Prostate gland (tissue), 2 donors: Measurements from ENCODE around the gene NDUFA8. TPM values are rescaled to one million over a fixed set of nuclear protein-coding genes. Genes with fewer than 3 reads are reported as not detected.

Experiments
- DNase-seq: peaks from one replicate; pipeline ENCODE4 v3.0.0-alpha.2; 2019; ENCODE audit warnings: low spot score
- H3K27ac ChIP-seq, 2 donors: fragments of 200-600 bp; sonication (generic); 2 replicates each; pipeline ENCODE4 v1.5.1; 2017 to 2019
- H3K27me3 ChIP-seq: fragments of 200-600 bp; sonication (generic); replicated peaks from 2 replicates; pipeline ENCODE4 v1.5.1; 2019; ENCODE audit not compliant: insufficient read depth
- H3K36me3 ChIP-seq, 2 donors: fragments of 200-600 bp; sonication (generic); 1 replicate in 1 of 2; 2 replicates in 1 of 2; pipeline versions ENCODE4 v1.5.1 to v1.8.1; 2017 to 2019
- H3K4me1 ChIP-seq: fragments of 200-600 bp; sonication (generic); replicated peaks from 2 replicates; pipeline ENCODE4 v1.5.1; 2019
- H3K4me3 ChIP-seq, 2 donors: fragments of 200-600 bp; sonication (generic); 2 replicates each; pipeline ENCODE4 v1.5.1; 2017 to 2019
- H3K9me3 ChIP-seq: fragments of 200-600 bp; sonication (generic); 2 replicates; pipeline ENCODE4 v1.5.1; 2017
- POLR2A ChIP-seq: fragments of 450-650 bp; IDR thresholded peaks from one replicate; pipeline ENCODE4 v1.6.1; 2016; ENCODE audit warnings: antibody characterized with exemption, mild to moderate bottlenecking
- POLR2AphosphoS5 ChIP-seq: sonication (generic); formaldehyde crosslinking; IDR thresholded peaks from one replicate; pipeline ENCODE4 v1.6.1; 2017; ENCODE audit warnings: antibody characterized with exemption
- WGBS: methylation state at CpG from one replicate; pipeline ENCODE4 v1.1.5; 2018; 5-methylcytosine and 5-hydroxymethylcytosine counted together
- intact Hi-C: fragments of 100-400 bp; cut with DNase I; formaldehyde crosslinking; loops from one replicate; pipeline ENCODE4 v1.14.2; 2022
- total RNA-seq, 2 donors: library from RNA; depleted of rRNA; stranded (reverse); fragments of >200 nt; gene quantifications; one replicate each; pipeline ENCODE4 v1.1.0, GENCODE V29; 2016
- TF ChIP-seq, protein P1 (sequence below), 4 experiments: fragments of 200-600 bp in 2 of 4; fragments of 450-650 bp in 2 of 4; sonication (generic) in 2 of 4; IDR thresholded peaks; 1 replicate in 3 of 4; 2 replicates in 1 of 4; pipeline ENCODE4 v1.5.1; 2016 to 2019; ENCODE audit warnings: antibody characterized with exemption in 4 of 4, mild to moderate bottlenecking in 2 of 4, moderate library complexity in 2 of 4

The NDUFA8 gene
- total RNA-seq, 2 donors from 2014 or later: 60.7 to 69.6 TPM

- TF ChIP-seq, protein P1, sequence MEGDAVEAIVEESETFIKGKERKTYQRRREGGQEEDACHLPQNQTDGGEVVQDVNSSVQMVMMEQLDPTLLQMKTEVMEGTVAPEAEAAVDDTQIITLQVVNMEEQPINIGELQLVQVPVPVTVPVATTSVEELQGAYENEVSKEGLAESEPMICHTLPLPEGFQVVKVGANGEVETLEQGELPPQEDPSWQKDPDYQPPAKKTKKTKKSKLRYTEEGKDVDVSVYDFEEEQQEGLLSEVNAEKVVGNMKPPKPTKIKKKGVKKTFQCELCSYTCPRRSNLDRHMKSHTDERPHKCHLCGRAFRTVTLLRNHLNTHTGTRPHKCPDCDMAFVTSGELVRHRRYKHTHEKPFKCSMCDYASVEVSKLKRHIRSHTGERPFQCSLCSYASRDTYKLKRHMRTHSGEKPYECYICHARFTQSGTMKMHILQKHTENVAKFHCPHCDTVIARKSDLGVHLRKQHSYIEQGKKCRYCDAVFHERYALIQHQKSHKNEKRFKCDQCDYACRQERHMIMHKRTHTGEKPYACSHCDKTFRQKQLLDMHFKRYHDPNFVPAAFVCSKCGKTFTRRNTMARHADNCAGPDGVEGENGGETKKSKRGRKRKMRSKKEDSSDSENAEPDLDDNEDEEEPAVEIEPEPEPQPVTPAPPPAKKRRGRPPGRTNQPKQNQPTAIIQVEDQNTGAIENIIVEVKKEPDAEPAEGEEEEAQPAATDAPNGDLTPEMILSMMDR (IDR thresholded peaks at IDR 0.05): no peak
- TF ChIP-seq POLR2AphosphoS5 (no peak), POLR2A (no peak)
- H3K4me3 ChIP-seq: no peak overlapping the region
- no peaks in the 10 kb centered on the region for H3K36me3 ChIP-seq
- no peaks in the 10 kb centered on the region for H3K4me1 ChIP-seq
- 79% methylated on average over 4 of the region's 4 CpGs for WGBS
- DNase-seq: no peak
- H3K27me3 ChIP-seq: no peaks in the 10 kb centered on the region
- H3K27ac ChIP-seq: no peak overlapping the region
- intact Hi-C loops: no loop called here
- no peaks in the 10 kb centered on the region for H3K9me3 ChIP-seq
Measured at GRCh38 chr9:122155796-122156195, 3.8 kb downstream of the NDUFA8 start.

GRCh38 chr9:122151267-122151828, 8.2 kb downstream of the NDUFA8 start:
- 85% methylated on average over 4 of the region's 4 CpGs for WGBS
- Histone ChIP-seq H3K4me3 (no peak overlapping the region), H3K9me3 (no peaks in the 10 kb centered on the region), H3K27ac (no peak overlapping the region), H3K4me1 (no peaks in the 10 kb centered on the region), H3K36me3 (no peaks in the 10 kb centered on the region), H3K27me3 (no peaks in the 10 kb centered on the region)
- intact Hi-C loops: no loop called here
- no peak for DNase-seq
- TF ChIP-seq POLR2A (no peak), POLR2AphosphoS5 (no peak)
- TF ChIP-seq, protein P1 (IDR thresholded peaks at IDR 0.05): no peak

DNA sequence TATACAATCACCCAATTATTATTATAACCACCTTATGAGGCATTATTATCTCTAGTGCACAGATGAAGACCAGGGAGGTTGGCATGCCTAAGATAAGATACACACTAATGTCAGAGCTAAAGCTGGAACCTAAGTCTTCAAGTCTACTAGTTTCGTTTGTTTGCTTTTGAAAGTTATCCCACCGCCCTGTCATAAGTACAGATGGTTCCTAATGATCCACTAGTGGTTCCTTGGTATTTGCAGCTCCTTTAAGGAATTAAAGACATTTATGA, 14.1 kb downstream of the NDUFA8 start:
- H3K4me3 ChIP-seq: no peak overlapping the region
- intact Hi-C loops: no loop called here
- no peak overlapping the region for H3K27ac ChIP-seq
- DNase-seq: no peak
- no peaks in the 10 kb centered on the region for H3K9me3 ChIP-seq
- 98% methylated on average over 2 of the region's 2 CpGs for WGBS
- H3K4me1 ChIP-seq: no peaks in the 10 kb centered on the region
- no peak for TF ChIP-seq POLR2AphosphoS5
- TF ChIP-seq, protein P1 (IDR thresholded peaks at IDR 0.05): no peak
- no peak for TF ChIP-seq POLR2A
- no peaks in the 10 kb centered on the region for H3K36me3 ChIP-seq
- no peaks in the 10 kb centered on the region for H3K27me3 ChIP-seq

DNA sequence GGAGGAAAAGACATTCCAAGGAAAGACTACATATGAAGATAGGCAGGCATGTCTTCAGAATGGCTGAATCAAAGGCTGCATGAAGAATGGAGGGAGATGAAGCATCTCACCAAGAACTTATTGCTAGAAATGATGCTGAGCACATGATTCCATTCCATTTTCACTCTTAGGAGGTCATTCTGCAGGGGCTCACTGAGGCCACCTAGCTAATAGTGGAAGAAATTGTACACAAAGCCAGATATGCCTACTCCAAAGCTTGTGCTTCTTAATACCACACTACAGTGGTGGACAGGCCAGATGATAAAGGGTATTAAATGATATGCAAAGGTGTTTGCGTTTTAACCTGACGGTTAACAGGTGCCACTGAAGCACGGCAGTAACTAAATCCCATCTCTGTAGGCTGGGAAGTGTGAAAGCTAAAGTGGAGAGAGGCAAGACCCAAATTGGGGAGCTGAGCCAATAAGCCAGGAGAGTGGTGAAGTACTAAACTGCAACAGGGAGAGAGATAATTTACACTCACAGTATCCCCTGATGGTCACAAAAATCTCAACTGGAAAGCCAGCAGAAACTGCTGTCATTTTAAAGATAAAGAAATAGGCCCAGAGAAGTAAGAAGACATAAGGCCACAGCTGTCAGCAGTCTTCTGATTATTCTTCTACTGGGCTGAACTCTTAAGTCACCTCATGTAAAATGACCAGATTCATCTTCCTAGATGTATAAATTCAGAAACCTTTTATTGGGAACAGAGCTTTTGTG, 14.6 kb downstream of the NDUFA8 start:
- WGBS: 82% methylated on average over 3 of the region's 3 CpGs
- Histone ChIP-seq H3K27me3 (no peaks in the 10 kb centered on the region), H3K36me3 (no peaks in the 10 kb centered on the region), H3K9me3 (no peaks in the 10 kb centered on the region), H3K4me1 (no peaks in the 10 kb centered on the region), H3K27ac (no peak overlapping the region), H3K4me3 (no peak overlapping the region)
- TF ChIP-seq, protein P1 (IDR thresholded peaks at IDR 0.05): no peak
- no peak for TF ChIP-seq POLR2A
- no peak for DNase-seq
- intact Hi-C loops: no loop called here

DNA sequence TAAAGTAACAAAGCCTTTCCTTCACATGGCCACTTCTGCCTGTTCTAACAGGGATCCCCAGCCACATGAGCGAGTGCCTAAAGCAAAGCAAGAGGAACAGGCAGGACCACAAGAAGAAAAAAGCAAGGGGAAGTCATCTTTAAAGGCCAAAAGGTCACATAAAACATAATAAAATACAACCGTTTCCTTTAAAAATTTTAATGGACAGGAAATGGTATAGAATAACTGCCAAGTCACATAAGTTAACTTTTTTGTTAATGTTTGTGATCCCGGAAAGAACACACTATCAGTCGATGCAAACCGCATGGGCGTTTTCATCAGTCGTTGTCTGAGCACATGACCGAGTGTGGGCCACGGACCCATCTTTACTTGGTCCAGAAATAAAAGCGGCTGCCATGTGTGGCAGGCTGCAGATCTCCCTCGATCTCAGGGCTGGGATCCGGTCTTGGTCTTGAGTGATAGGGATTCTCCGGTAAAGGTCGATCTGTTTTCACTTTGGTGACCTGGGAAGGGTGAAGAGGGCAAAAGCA, 15.6 kb downstream of the NDUFA8 start:
- H3K36me3 ChIP-seq: no peaks in the 10 kb centered on the region
- intact Hi-C loops: no loop called here
- H3K4me3 ChIP-seq: no peak overlapping the region
- TF ChIP-seq, protein P1 (IDR thresholded peaks at IDR 0.05): no peak
- TF ChIP-seq POLR2AphosphoS5 (no peak), POLR2A (no peak)
- no peaks in the 10 kb centered on the region for H3K27me3 ChIP-seq
- WGBS: 64% methylated on average over 14 of the region's 14 CpGs
- H3K27ac ChIP-seq: no peak overlapping the region
- H3K4me1 ChIP-seq: no peaks in the 10 kb centered on the region
- DNase-seq: no peak
- H3K9me3 ChIP-seq: no peaks in the 10 kb centered on the region
